ENCODE results near the gene TOMM20. TPM values are rescaled to one million over a fixed set of nuclear protein-coding genes. Genes with fewer than 3 reads are reported as not detected.

Gene TOMM20
- total RNA-seq, 1 donor from 2014 or later = 143 TPM

DNA sequence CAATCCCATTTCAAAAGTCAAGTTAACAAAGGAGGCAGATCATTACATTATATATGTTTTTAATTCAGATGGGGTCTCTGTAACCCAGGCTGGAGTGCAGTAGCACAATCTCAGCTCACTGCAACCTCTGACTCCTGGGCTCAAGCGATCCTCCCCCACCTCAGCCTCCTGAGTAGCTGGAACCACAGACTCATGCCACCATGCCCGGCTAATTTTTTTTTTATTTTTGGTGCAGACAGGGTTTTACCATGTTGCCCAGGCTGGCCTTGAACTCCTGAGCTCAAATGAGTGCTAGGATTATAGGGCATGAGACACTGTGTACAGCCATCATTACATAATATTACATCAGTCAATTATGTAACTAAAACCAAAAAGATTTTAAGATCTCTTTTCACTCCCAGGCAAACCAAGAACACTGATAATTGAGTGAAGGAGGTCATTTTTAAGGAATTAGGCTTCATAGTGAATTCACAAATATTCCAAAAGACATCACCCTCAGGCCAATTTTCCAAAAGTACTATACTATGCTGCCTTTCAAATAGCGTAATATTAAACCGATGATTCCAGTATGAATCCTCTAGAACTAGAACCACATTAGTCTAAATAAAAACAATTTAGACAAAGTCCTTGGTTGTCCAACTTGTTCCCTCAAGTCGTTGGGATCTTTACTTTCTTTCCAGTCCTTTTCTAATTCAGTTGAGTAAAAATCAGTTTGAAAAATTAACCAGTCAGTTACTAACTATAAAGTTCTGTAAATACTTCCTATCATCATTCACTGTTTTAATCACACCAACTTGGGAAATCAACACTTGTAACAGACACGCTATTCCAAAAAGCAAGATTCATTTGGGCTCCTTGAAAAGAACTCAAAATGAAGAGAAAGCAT lies 16.1 kb downstream of the TOMM20 start:
- Mint-ChIP-seq H3K4me1 (ENCODE audit: low read depth, unreplicated experiment) (peaks cover 19% of the 10 kb centered on the region), H3K27ac (ENCODE audit: unreplicated experiment) (peak overlapping the region; percentile 55), H3K9me3 (ENCODE audit: unreplicated experiment) (no peaks in the 10 kb centered on the region), H3K27me3 (ENCODE audit: low read depth, unreplicated experiment) (no peaks in the 10 kb centered on the region), H3K4me3 (ENCODE audit: unreplicated experiment) (no peak overlapping the region), H3K36me3 (ENCODE audit: low read depth, unreplicated experiment) (peaks cover 33% of the 10 kb centered on the region)
- Histone ChIP-seq H3K4me3 (ENCODE audit: insufficient read depth, low read depth, low read length) (no peak overlapping the region), H3K9me3 (ENCODE audit: insufficient read depth, low read depth, low read length) (no peaks in the 10 kb centered on the region), H3K36me3 (ENCODE audit: insufficient read depth, low read length) (peaks cover 62% of the 10 kb centered on the region), H3K4me2 (ENCODE audit: low read length) (no peak overlapping the region), H2AFZ (ENCODE audit: low read depth, low read length) (no peak overlapping the region), H3K9ac (ENCODE audit: low read length) (no peak overlapping the region), H3K79me2 (ENCODE audit: insufficient read depth, low read length) (peaks cover 55% of the 10 kb centered on the region), H3K27me3 (ENCODE audit: insufficient read depth, low read length) (no peaks in the 10 kb centered on the region), H3K27ac (ENCODE audit: low read depth, low read length) (no peak overlapping the region), H3K4me1 (ENCODE audit: insufficient read depth, low read length) (no peaks in the 10 kb centered on the region), H4K20me1 (ENCODE audit: insufficient read depth, low read length) (peaks cover 56% of the 10 kb centered on the region)
- TF ChIP-seq, protein P1, sequence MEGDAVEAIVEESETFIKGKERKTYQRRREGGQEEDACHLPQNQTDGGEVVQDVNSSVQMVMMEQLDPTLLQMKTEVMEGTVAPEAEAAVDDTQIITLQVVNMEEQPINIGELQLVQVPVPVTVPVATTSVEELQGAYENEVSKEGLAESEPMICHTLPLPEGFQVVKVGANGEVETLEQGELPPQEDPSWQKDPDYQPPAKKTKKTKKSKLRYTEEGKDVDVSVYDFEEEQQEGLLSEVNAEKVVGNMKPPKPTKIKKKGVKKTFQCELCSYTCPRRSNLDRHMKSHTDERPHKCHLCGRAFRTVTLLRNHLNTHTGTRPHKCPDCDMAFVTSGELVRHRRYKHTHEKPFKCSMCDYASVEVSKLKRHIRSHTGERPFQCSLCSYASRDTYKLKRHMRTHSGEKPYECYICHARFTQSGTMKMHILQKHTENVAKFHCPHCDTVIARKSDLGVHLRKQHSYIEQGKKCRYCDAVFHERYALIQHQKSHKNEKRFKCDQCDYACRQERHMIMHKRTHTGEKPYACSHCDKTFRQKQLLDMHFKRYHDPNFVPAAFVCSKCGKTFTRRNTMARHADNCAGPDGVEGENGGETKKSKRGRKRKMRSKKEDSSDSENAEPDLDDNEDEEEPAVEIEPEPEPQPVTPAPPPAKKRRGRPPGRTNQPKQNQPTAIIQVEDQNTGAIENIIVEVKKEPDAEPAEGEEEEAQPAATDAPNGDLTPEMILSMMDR (IDR thresholded peaks at IDR 0.05; ENCODE audit: insufficient read depth, low read depth, low read length) = no peak
- TF ChIP-seq EZH2 (IDR thresholded peaks at IDR 0.05; ENCODE audit: insufficient read depth, low read length) = no peak
- DNase-seq (ENCODE audit: low read depth) (no peak), FAIRE-seq (no peak)

DNA sequence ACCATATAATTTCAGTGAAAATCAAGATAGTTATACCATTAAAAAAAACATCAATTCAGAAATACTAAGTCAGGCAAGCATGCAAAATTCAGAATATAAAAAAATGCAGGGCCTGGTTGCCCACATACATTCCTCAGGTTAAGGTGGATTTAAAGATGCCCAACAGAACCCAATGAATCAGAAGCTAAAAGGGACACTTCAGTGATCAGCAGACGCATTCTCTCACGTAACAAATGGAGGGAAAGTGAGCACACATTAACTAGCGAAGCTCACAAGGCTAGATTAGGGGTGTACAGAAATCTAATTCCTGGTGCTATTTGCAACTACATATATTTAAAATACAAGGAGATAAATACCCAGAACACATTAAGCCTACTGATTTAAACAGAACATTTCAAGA lies 17.5 kb downstream of the TOMM20 start:
- no peak for DNase-seq (ENCODE audit: low read depth)
- Mint-ChIP-seq H3K27ac (ENCODE audit: unreplicated experiment) (no peak overlapping the region), H3K36me3 (ENCODE audit: low read depth, unreplicated experiment) (peaks cover 34% of the 10 kb centered on the region), H3K9me3 (ENCODE audit: unreplicated experiment) (no peaks in the 10 kb centered on the region), H3K4me3 (ENCODE audit: unreplicated experiment) (no peak overlapping the region), H3K27me3 (ENCODE audit: low read depth, unreplicated experiment) (no peaks in the 10 kb centered on the region), H3K4me1 (ENCODE audit: low read depth, unreplicated experiment) (peaks cover 20% of the 10 kb centered on the region)
- H3K79me2 ChIP-seq (ENCODE audit: insufficient read depth, low read length) = peaks cover 42% of the 10 kb centered on the region
- H2AFZ ChIP-seq (ENCODE audit: low read depth, low read length) = no peak overlapping the region
- H3K4me3 ChIP-seq (ENCODE audit: insufficient read depth, low read depth, low read length) = no peak overlapping the region
- H4K20me1 ChIP-seq (ENCODE audit: insufficient read depth, low read length) = peaks cover 60% of the 10 kb centered on the region
- peaks cover 59% of the 10 kb centered on the region for H3K36me3 ChIP-seq (ENCODE audit: insufficient read depth, low read length)
- H3K9me3 ChIP-seq (ENCODE audit: insufficient read depth, low read depth, low read length) = no peaks in the 10 kb centered on the region
- no peak overlapping the region for H3K9ac ChIP-seq (ENCODE audit: low read length)
- TF ChIP-seq EZH2 (IDR thresholded peaks at IDR 0.05; ENCODE audit: insufficient read depth, low read length) = no peak
- TF ChIP-seq, protein P1 (IDR thresholded peaks at IDR 0.05; ENCODE audit: insufficient read depth, low read depth, low read length) = no peak
- no peaks in the 10 kb centered on the region for H3K27me3 ChIP-seq (ENCODE audit: insufficient read depth, low read length)
- no peak overlapping the region for H3K4me2 ChIP-seq (ENCODE audit: low read length)
- no peak for FAIRE-seq
- H3K27ac ChIP-seq (ENCODE audit: low read depth, low read length) = no peak overlapping the region
- no peaks in the 10 kb centered on the region for H3K4me1 ChIP-seq (ENCODE audit: insufficient read depth, low read length)

DNA sequence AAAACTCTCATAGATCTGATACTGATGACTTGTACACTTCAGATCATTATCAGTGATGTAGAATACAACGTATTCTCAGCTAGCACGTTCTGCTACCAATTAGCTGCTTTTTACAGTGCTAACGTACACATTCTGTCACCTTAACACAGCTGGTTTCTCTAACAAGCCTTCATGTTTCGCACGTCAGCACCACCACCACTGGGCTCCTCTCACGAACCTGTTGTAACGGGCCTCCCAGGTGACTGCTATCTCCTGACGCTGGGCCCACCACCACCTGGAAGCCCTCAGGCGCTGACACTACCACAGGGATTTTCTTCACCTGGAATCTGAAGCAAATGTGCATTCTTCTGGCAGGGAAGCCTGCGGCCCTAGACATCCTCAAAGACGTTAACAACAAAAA lies 19.8 kb downstream of the TOMM20 start:
- H4K20me1 ChIP-seq (ENCODE audit: insufficient read depth, low read length) = peaks cover 46% of the 10 kb centered on the region
- DNase-seq (ENCODE audit: low read depth) = no peak
- no peaks in the 10 kb centered on the region for H3K4me1 ChIP-seq (ENCODE audit: insufficient read depth, low read length)
- no peaks in the 10 kb centered on the region for H3K9me3 ChIP-seq (ENCODE audit: insufficient read depth, low read depth, low read length)
- no peak for FAIRE-seq
- no peak overlapping the region for H3K27ac ChIP-seq (ENCODE audit: low read depth, low read length)
- Mint-ChIP-seq H3K4me1 (ENCODE audit: low read depth, unreplicated experiment) (peaks cover 28% of the 10 kb centered on the region), H3K27me3 (ENCODE audit: low read depth, unreplicated experiment) (no peaks in the 10 kb centered on the region), H3K36me3 (ENCODE audit: low read depth, unreplicated experiment) (peaks cover 29% of the 10 kb centered on the region), H3K9me3 (ENCODE audit: unreplicated experiment) (no peaks in the 10 kb centered on the region), H3K27ac (ENCODE audit: unreplicated experiment) (no peak overlapping the region), H3K4me3 (ENCODE audit: unreplicated experiment) (no peak overlapping the region)
- no peaks in the 10 kb centered on the region for H3K27me3 ChIP-seq (ENCODE audit: insufficient read depth, low read length)
- H2AFZ ChIP-seq (ENCODE audit: low read depth, low read length) = no peak overlapping the region
- no peak overlapping the region for H3K4me3 ChIP-seq (ENCODE audit: insufficient read depth, low read depth, low read length)
- H3K9ac ChIP-seq (ENCODE audit: low read length) = no peak overlapping the region
- H3K4me2 ChIP-seq (ENCODE audit: low read length) = no peak overlapping the region
- H3K79me2 ChIP-seq (ENCODE audit: insufficient read depth, low read length) = peaks cover 25% of the 10 kb centered on the region
- peaks cover 46% of the 10 kb centered on the region for H3K36me3 ChIP-seq (ENCODE audit: insufficient read depth, low read length)
- TF ChIP-seq, protein P1 (IDR thresholded peaks at IDR 0.05; ENCODE audit: insufficient read depth, low read depth, low read length) = no peak
- TF ChIP-seq EZH2 (IDR thresholded peaks at IDR 0.05; ENCODE audit: insufficient read depth, low read length) = no peak
